Nephron progenitor cell (in vitro differentiated cells): ENCODE measurements around the gene RBMS3.
"Not testable (repeated sequence)": the region's sequence is repeated elsewhere in the genome, so short reads cannot be mapped to it uniquely, and the experiment has no call there.

Experiments
- DNase-seq: peaks from one replicate; pipeline ENCODE4 v3.0.0; 2021
- H3K27ac Mint-ChIP-seq: 2 replicates; pipeline ENCODE4 v1.8.0; 2021; ENCODE audit warnings: mild to moderate bottlenecking, moderate library complexity, mixed read lengths
- H3K27me3 Mint-ChIP-seq: 2 replicates; pipeline ENCODE4 v1.8.0; 2021; ENCODE audit warnings: mild to moderate bottlenecking, low read depth, mixed read lengths; ENCODE audit not compliant: poor library complexity
- H3K36me3 Mint-ChIP-seq: 2 replicates; pipeline ENCODE4 v1.8.0; 2021; ENCODE audit warnings: low read depth, mixed read lengths
- H3K4me1 Mint-ChIP-seq: 2 replicates; pipeline ENCODE4 v1.8.0; 2021; ENCODE audit warnings: mixed read lengths
- H3K4me3 Mint-ChIP-seq: 2 replicates; pipeline ENCODE4 v1.8.0; 2021; ENCODE audit warnings: mild to moderate bottlenecking, moderate library complexity, mixed read lengths
- H3K9me3 Mint-ChIP-seq: 2 replicates; pipeline ENCODE4 v1.8.0; 2021; ENCODE audit warnings: mild to moderate bottlenecking, moderate library complexity, mixed read lengths
- CTCF ChIP-seq: fragments of 200-600 bp; sonication (generic); IDR thresholded peaks from 2 replicates; pipeline ENCODE4 v1.5.0; 2021; ENCODE audit warnings: antibody characterized with exemption

RBMS3 gene

GRCh38 chr3:29468187-29468586 is 187.3 kb downstream of the RBMS3 start:
- DNase-seq = no peak
- Mint-ChIP-seq H3K27ac (no peak overlapping the region), H3K27me3 (no peaks in the 10 kb centered on the region), H3K9me3 (peaks cover 11% of the 10 kb centered on the region), H3K36me3 (no peaks in the 10 kb centered on the region), H3K4me3 (no peak overlapping the region), H3K4me1 (no peaks in the 10 kb centered on the region)
- TF ChIP-seq CTCF = no peak

GRCh38 chr3:29473481-29474170 is 192.8 kb downstream of the RBMS3 start:
- DNase-seq, H3K36me3 Mint-ChIP-seq, H3K27me3 Mint-ChIP-seq, H3K4me3 Mint-ChIP-seq, H3K27ac Mint-ChIP-seq, H3K4me1 Mint-ChIP-seq: not testable (repeated sequence)
- peaks cover 11% of the 10 kb centered on the region for H3K9me3 Mint-ChIP-seq

- H3K27ac Mint-ChIP-seq = no peak overlapping the region
- peaks cover 11% of the 10 kb centered on the region for H3K9me3 Mint-ChIP-seq
- DNase-seq = no peak
- no peaks in the 10 kb centered on the region for H3K4me1 Mint-ChIP-seq
- no peaks in the 10 kb centered on the region for H3K36me3 Mint-ChIP-seq
- no peaks in the 10 kb centered on the region for H3K27me3 Mint-ChIP-seq
- no peak overlapping the region for H3K4me3 Mint-ChIP-seq
- no peak for TF ChIP-seq CTCF
These were observed 194.5 kb downstream of the RBMS3 start for GRCh38 chr3:29475305-29475840.

- no peaks in the 10 kb centered on the region for H3K27me3 Mint-ChIP-seq
- peaks cover 11% of the 10 kb centered on the region for H3K9me3 Mint-ChIP-seq
- H3K4me1 Mint-ChIP-seq = no peaks in the 10 kb centered on the region
- no peaks in the 10 kb centered on the region for H3K36me3 Mint-ChIP-seq
- no peak for TF ChIP-seq CTCF
- no peak overlapping the region for H3K4me3 Mint-ChIP-seq
- no peak overlapping the region for H3K27ac Mint-ChIP-seq
- DNase-seq = no peak
These were observed 195.0 kb downstream of the RBMS3 start for GRCh38 chr3:29475854-29476253.

- no peaks in the 10 kb centered on the region for H3K4me1 Mint-ChIP-seq
- no peak overlapping the region for H3K27ac Mint-ChIP-seq
These were observed 197.7 kb downstream of the RBMS3 start for GRCh38 chr3:29478611-29479010.

GRCh38 chr3:29481249-29481648 is 200.4 kb downstream of the RBMS3 start:
- TF ChIP-seq CTCF = no peak
- Mint-ChIP-seq H3K27me3 (no peaks in the 10 kb centered on the region), H3K4me1 (peaks cover 6% of the 10 kb centered on the region), H3K27ac (no peak overlapping the region), H3K36me3 (no peaks in the 10 kb centered on the region), H3K9me3 (no peaks in the 10 kb centered on the region), H3K4me3 (no peak overlapping the region)
- DNase-seq = no peak

More at GRCh38 chr3:29478611-29479010, 197.7 kb downstream of the RBMS3 start:
- no peak overlapping the region for H3K4me3 Mint-ChIP-seq
- no peak for TF ChIP-seq CTCF
- H3K36me3 Mint-ChIP-seq = no peaks in the 10 kb centered on the region
- no peaks in the 10 kb centered on the region for H3K27me3 Mint-ChIP-seq
- H3K9me3 Mint-ChIP-seq = no peaks in the 10 kb centered on the region
- no peak for DNase-seq
